SU-DHL-6 (cell line): Measurements from ENCODE around the gene AFAP1L1.

ENCODE experiments used
- CTCF ChIP-seq: fragments of 200-600 bp; sonication (generic); IDR thresholded peaks from one replicate; pipeline ENCODE4 v1.5.1; 2017; ENCODE audit warnings: antibody characterized with exemption, mild to moderate bottlenecking, low read length, moderate library complexity; ENCODE audit not compliant: insufficient read depth, poor library complexity, severe bottlenecking
- EZH2phosphoT487 ChIP-seq: fragments of 200-600 bp; sonication (generic), shearing (Covaris generic); conservative IDR thresholded peaks from 2 replicates; pipeline ENCODE4 v1.6.1; 2018; ENCODE audit warnings: mild to moderate bottlenecking, antibody characterized with exemption, low read length, moderate library complexity, mixed read lengths

DNA sequence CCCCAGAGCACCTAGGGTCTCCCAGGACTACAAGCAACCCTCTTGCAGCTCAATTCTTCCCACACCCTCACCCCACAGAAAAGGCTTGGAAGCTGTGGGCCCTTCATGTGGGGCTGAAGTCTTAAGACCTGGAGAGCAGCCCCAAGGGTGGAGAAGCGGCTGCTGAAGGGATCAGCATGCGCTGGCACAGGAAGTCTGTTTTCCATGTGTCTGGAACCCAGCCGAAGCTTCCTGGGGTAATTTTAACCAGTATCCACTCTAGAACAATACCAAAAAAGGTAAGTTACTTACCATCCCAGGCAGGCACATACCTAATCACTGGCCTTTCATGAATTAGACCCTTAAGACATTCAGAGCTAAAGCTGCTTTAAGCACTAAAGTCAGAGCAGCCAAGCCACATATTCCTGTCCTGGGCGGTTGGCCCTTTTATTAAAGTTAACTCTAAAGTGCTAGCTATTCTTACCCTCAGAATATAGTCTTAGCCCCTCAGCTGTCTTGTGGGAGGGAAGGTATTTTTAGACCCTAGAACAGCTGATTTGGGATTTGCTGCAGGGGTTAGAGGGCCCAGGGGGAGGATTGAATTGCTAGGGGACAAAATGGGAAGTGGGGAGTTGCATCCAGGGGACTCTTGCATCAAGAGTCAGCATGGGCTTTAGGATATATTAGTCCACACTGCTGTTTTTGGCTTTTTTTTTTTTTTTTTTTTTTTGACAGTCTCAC lies 100.6 kb downstream of the AFAP1L1 start:
- no peak for TF ChIP-seq CTCF
- no peak for TF ChIP-seq EZH2phosphoT487
